ENCODE data around the gene ANLN. TPM values are rescaled to one million over a fixed set of nuclear protein-coding genes. Genes with fewer than 3 reads are reported as not detected.

The ANLN gene
- total RNA-seq, 1 experiment from 2014 or later, result 81.1 TPM

GRCh38 chr7:36349626-36350025 lies 40.0 kb upstream of the ANLN start:
- Mint-ChIP-seq H3K27me3 (ENCODE audit: low read depth) (peaks cover 7% of the 10 kb centered on the region; the same call in 1 of the 2 replicates), H3K4me3 (no peak overlapping the region), H3K4me1 (peaks cover 11% of the 10 kb centered on the region), H3K27ac (no peak overlapping the region), H3K36me3 (no peaks in the 10 kb centered on the region), H3K9me3 (peaks cover 12% of the 10 kb centered on the region)
- ChIA-PET CTCF (no interaction called here), POLR2A (interaction anchor here (0.6 to 0.7 kb wide), 2 partner anchors 10 to 198 kb away, joined by 4 read pairs; no protein-coding TSS in a partner anchor)
- TF ChIP-seq CREB1 (CRISPR knock-in tag; IDR thresholded peaks at IDR 0.05) (no peak), JAZF1 (CRISPR knock-in tag; IDR thresholded peaks at IDR 0.05) (no peak), ATF6 (CRISPR knock-in tag; IDR thresholded peaks at IDR 0.05) (no peak), OVOL2 (CRISPR knock-in tag; IDR thresholded peaks at IDR 0.05; ENCODE audit: borderline replicate concordance) (no peak), CTCF (IDR thresholded peaks at IDR 0.05) (no peak), NR1H2 (CRISPR knock-in tag; IDR thresholded peaks at IDR 0.05) (no peak), ATF1 (CRISPR knock-in tag; IDR thresholded peaks at IDR 0.05) (no peak), NFATC4 (CRISPR knock-in tag; IDR thresholded peaks at IDR 0.05) (no peak), IRF2 (CRISPR knock-in tag; IDR thresholded peaks at IDR 0.05; ENCODE audit: borderline replicate concordance, low read depth) (no peak)
- DNase-seq (ENCODE audit: low spot score), result no peak
- no peak for ATAC-seq

GRCh38 chr7:36355490-36355889 lies 34.2 kb upstream of the ANLN start:
- Mint-ChIP-seq H3K9me3 (no peaks in the 10 kb centered on the region), H3K4me3 (no peak overlapping the region), H3K4me1 (peaks cover 19% of the 10 kb centered on the region), H3K27me3 (ENCODE audit: low read depth) (peaks cover 57% of the 10 kb centered on the region), H3K36me3 (no peaks in the 10 kb centered on the region), H3K27ac (no peak overlapping the region)
- no peak for DNase-seq (ENCODE audit: low spot score)
- ATAC-seq, result no peak
- TF ChIP-seq ZNF671 (CRISPR knock-in tag; IDR thresholded peaks at IDR 0.05) (no peak), JUN (CRISPR knock-in tag; IDR thresholded peaks at IDR 0.05) (no peak), E2F4 (CRISPR knock-in tag; IDR thresholded peaks at IDR 0.05; ENCODE audit: borderline replicate concordance, low read depth) (no peak), HMGXB4 (CRISPR knock-in tag; IDR thresholded peaks at IDR 0.05) (no peak), NFYB (CRISPR knock-in tag; conservative IDR thresholded peaks at IDR 0.05; ENCODE audit: low read depth) (no peak), SP1 (CRISPR knock-in tag; conservative IDR thresholded peaks at IDR 0.05) (no peak), PREB (CRISPR knock-in tag; IDR thresholded peaks at IDR 0.05; ENCODE audit: borderline replicate concordance) (no peak), IRF2 (CRISPR knock-in tag; IDR thresholded peaks at IDR 0.05; ENCODE audit: borderline replicate concordance, low read depth) (no peak), TCF7 (CRISPR knock-in tag; IDR thresholded peaks at IDR 0.05; ENCODE audit: low read depth) (no peak), FOXJ3 (CRISPR knock-in tag; IDR thresholded peaks at IDR 0.05; ENCODE audit: borderline replicate concordance) (no peak), ERG (CRISPR knock-in tag; IDR thresholded peaks at IDR 0.05) (no peak), E2F5 (CRISPR knock-in tag; IDR thresholded peaks at IDR 0.05) (no peak), ZBTB43 (CRISPR knock-in tag; IDR thresholded peaks at IDR 0.05) (no peak), ZNF396 (CRISPR knock-in tag; IDR thresholded peaks at IDR 0.05; ENCODE audit: borderline replicate concordance) (no peak), JAZF1 (CRISPR knock-in tag; IDR thresholded peaks at IDR 0.05) (no peak), CREM (CRISPR knock-in tag; IDR thresholded peaks at IDR 0.05) (no peak)
- ChIA-PET POLR2A (no interaction called here), CTCF (interaction anchor here (1.2 kb wide), 1 partner anchor 36 kb away, joined by 3 read pairs; no protein-coding TSS in a partner anchor)

Measured in WTC11 (cell line).